Measurements from ENCODE around the gene GINS1. TPM values are rescaled to one million over a fixed set of nuclear protein-coding genes. Genes with fewer than 3 reads are reported as not detected.
A peak's percentile ranks its signal among the peaks of the same experiment; 100 is the strongest.

The GINS1 gene
- total and polyA plus RNA-seq, 2 of the 13 experiments (the other 11 are each of a cell fraction or from before 2014, with no cell fraction given) = 14.6 to 59.9 TPM

DNA sequence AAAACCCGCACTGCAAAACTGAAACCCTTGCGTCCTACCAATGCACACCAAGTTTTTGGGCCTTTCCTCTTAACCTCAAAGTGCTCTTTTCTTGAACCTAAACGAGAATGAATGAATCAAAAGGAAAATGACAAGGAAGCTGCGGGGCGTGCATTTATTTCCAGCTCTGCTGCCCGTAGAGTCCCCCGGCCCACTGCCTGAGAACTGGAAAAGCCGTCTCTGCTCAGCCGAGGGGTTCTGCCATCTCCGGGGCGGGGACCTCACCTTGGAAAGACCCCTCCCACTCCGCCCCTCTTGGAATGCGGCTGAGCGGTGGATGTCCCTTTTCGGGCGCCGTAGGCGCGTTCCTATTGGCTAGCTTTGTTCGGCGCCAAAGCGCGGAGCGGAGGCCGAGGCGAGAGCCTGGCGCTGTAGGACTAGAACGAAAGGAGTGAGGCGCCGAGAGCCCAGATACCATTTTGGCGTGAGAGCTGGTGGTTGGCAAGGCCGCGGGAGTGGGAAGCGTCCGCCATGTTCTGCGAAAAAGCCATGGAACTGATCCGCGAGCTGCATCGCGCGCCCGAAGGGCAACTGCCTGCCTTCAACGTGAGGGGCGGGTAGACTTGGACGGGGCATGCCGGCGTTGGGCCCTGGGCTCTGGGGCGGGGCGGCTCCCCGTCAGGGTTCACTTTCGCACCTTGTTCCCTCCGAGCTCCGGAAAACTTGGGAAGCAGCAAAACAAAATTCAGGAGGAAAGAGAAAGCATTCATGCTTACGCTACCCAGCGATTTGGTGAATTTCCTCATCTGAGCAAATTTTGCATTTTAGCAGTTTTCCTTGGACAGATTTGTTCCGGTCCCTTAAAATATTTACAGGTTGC lies at the start of gene GINS1 (continued):
- TF ChIP-seq ZNF235 (CRISPR knock-in tag; IDR thresholded peaks at IDR 0.05; ENCODE audit: borderline replicate concordance) (peak; percentile 97; the same call in 1 of the 2 replicates), IRF2 (CRISPR knock-in tag; IDR thresholded peaks at IDR 0.05) (peak; percentile 98), ZNF572 (CRISPR knock-in tag; IDR thresholded peaks at IDR 0.05) (peak; percentile 97), ZNF121 (CRISPR knock-in tag; IDR thresholded peaks at IDR 0.05) (peak; percentile 85), ZFP36L1 (CRISPR knock-in tag; IDR thresholded peaks at IDR 0.05) (peak; percentile 99; the same call in 1 of the 2 replicates), HIVEP1 (CRISPR knock-in tag; IDR thresholded peaks at IDR 0.05) (peak; percentile 99), SIN3B (IDR thresholded peaks at IDR 0.05; ENCODE audit: low read length) (peak; percentile 95), CAMTA2 (CRISPR knock-in tag; IDR thresholded peaks at IDR 0.05; ENCODE audit: borderline replicate concordance) (peak; percentile 92; the same call in 1 of the 2 replicates), SALL2 (CRISPR knock-in tag; IDR thresholded peaks at IDR 0.05) (peak; percentile 100), NR3C1 (CRISPR knock-in tag; IDR thresholded peaks at IDR 0.05) (no peak), ZNF180 (CRISPR knock-in tag; IDR thresholded peaks at IDR 0.05; ENCODE audit: borderline replicate concordance, low read depth) (peak; percentile 97; the same call in 1 of the 2 replicates), HNF4A (CRISPR knock-in tag; IDR thresholded peaks at IDR 0.05) (peak; percentile 68), HNF4G (IDR thresholded peaks at IDR 0.05; ENCODE audit: borderline replicate concordance, low read depth, low read length) (0 out of 2 replicates have a peak, but pooled peaks have one; percentile 51), HNF4G (CRISPR knock-in tag; IDR thresholded peaks at IDR 0.05; ENCODE audit: borderline replicate concordance, low read depth) (peak; percentile 64; the same call in 1 of the 2 replicates), HCFC1 (IDR thresholded peaks at IDR 0.05; ENCODE audit: low read depth, low read length) (peak; percentile 58), LRRFIP1 (CRISPR knock-in tag; conservative IDR thresholded peaks at IDR 0.05) (no peak), ZBTB3 (CRISPR knock-in tag; IDR thresholded peaks at IDR 0.05; ENCODE audit: borderline replicate concordance, low read depth) (peak; percentile 76; the same call in 1 of the 2 replicates), TARDBP (CRISPR knock-in tag; IDR thresholded peaks at IDR 0.05) (peak; percentile 100), MAFF (IDR thresholded peaks at IDR 0.05; ENCODE audit: low read depth, low read length) (peak; percentile 9; the same call in 1 of the 2 replicates), RAD21 (CRISPR knock-in tag; IDR thresholded peaks at IDR 0.05) (peak; percentile 48; the same call in 1 of the 2 replicates), CTCF (CRISPR knock-in tag; IDR thresholded peaks at IDR 0.05) (peak; percentile 42; the same call in 1 of the 2 replicates)
- TF ChIP-seq, protein P1, sequence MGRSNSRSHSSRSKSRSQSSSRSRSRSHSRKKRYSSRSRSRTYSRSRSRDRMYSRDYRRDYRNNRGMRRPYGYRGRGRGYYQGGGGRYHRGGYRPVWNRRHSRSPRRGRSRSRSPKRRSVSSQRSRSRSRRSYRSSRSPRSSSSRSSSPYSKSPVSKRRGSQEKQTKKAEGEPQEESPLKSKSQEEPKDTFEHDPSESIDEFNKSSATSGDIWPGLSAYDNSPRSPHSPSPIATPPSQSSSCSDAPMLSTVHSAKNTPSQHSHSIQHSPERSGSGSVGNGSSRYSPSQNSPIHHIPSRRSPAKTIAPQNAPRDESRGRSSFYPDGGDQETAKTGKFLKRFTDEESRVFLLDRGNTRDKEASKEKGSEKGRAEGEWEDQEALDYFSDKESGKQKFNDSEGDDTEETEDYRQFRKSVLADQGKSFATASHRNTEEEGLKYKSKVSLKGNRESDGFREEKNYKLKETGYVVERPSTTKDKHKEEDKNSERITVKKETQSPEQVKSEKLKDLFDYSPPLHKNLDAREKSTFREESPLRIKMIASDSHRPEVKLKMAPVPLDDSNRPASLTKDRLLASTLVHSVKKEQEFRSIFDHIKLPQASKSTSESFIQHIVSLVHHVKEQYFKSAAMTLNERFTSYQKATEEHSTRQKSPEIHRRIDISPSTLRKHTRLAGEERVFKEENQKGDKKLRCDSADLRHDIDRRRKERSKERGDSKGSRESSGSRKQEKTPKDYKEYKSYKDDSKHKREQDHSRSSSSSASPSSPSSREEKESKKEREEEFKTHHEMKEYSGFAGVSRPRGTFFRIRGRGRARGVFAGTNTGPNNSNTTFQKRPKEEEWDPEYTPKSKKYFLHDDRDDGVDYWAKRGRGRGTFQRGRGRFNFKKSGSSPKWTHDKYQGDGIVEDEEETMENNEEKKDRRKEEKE (IDR thresholded peaks at IDR 0.05) = no peak

Data from HepG2 (cell line).